ENCODE measurements around the gene SLX4IP. TPM values are rescaled to one million over a fixed set of nuclear protein-coding genes. Genes with fewer than 3 reads are reported as not detected.

The SLX4IP gene
- total and polyA plus RNA-seq, 2 of the 13 experiments (the other 11 are each of a cell fraction or from before 2014, with no cell fraction given), result 3.6 to 7.3 TPM

DNA sequence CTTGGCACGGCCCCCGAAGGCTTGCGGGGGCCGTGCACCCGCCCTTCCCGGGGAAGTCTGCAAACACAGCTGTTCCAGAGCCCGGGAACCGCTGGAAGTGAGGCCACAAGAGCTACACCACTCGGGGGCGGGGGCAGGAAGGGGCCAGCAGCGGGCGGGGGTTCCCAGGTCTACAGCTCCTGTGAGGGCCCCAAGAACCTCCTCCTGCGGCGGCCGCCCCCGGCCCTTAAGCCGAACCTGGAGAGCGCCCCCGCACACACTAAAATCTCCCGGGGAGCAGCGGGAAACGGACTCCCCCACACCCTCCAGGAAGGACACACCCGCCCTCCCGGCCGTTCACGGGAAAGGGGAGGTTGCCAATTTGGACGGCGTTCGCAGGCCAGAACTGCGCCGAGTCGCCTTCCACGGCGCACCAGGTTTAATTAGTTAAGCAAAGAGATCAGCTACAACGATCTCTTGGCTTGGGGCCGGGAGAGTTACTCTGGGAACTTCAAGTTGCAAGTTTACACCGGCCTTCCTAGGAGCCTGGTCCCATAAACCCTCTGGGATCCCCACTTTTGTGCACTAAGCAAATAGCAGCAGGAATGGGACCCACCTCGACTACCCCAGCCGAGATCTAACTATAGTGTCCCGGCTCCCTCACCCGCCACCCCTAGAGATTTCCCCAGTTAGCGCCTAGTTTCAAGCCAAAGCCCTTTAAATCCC lies 237.0 kb downstream of the SLX4IP start (continued):
- TF ChIP-seq TCF7 (IDR thresholded peaks at IDR 0.05; ENCODE audit: low read depth) (no peak), EED (CRISPR knock-in tag; IDR thresholded peaks at IDR 0.05) (no peak), ATF7 (IDR thresholded peaks at IDR 0.05) (no peak), ATF7 (CRISPR knock-in tag; IDR thresholded peaks at IDR 0.05) (no peak), ZNF569 (CRISPR knock-in tag; IDR thresholded peaks at IDR 0.05; ENCODE audit: borderline replicate concordance) (no peak), ZNF850 (CRISPR knock-in tag; conservative IDR thresholded peaks at IDR 0.05) (no peak), ZNF234 (CRISPR knock-in tag; conservative IDR thresholded peaks at IDR 0.05) (peak; percentile 78; the same call in 1 of the 2 replicates), MAFK (conservative IDR thresholded peaks at IDR 0.05 in 1 of 2, IDR thresholded peaks at IDR 0.05 in 1 of 2; ENCODE audit: low read length in 2 of 2) (no peak), ZZZ3 (CRISPR knock-in tag; IDR thresholded peaks at IDR 0.05; ENCODE audit: borderline replicate concordance) (0 out of 2 replicates have a peak, but pooled peaks have one; percentile 23), ZFAT (CRISPR knock-in tag; conservative IDR thresholded peaks at IDR 0.05) (no peak), KLF6 (CRISPR knock-in tag; IDR thresholded peaks at IDR 0.05) (no peak), ZNF431 (CRISPR knock-in tag; IDR thresholded peaks at IDR 0.05; ENCODE audit: borderline replicate concordance, low read depth) (no peak), ZNF207 (IDR thresholded peaks at IDR 0.05; ENCODE audit: borderline replicate concordance) (no peak), FOXC1 (CRISPR knock-in tag; IDR thresholded peaks at IDR 0.05; ENCODE audit: borderline replicate concordance) (no peak), JUND (CRISPR knock-in tag; IDR thresholded peaks at IDR 0.05) (no peak), FOSL2 (CRISPR knock-in tag; IDR thresholded peaks at IDR 0.05) (0 out of 2 replicates have a peak, but pooled peaks have one; percentile 11), KLF12 (CRISPR knock-in tag; IDR thresholded peaks at IDR 0.05; ENCODE audit: borderline replicate concordance) (no peak; the same call in 1 of the 2 replicates), KLF11 (CRISPR knock-in tag; IDR thresholded peaks at IDR 0.05) (no peak), GABPB1 (CRISPR knock-in tag; IDR thresholded peaks at IDR 0.05) (no peak), SIN3B (IDR thresholded peaks at IDR 0.05; ENCODE audit: low read length) (no peak; the same call in 1 of the 2 replicates), SRSF9 (IDR thresholded peaks at IDR 0.05; ENCODE audit: borderline replicate concordance, insufficient read depth, low read depth, low read length, poor library complexity, severe bottlenecking) (no peak)
- TF ChIP-seq, protein P1, sequence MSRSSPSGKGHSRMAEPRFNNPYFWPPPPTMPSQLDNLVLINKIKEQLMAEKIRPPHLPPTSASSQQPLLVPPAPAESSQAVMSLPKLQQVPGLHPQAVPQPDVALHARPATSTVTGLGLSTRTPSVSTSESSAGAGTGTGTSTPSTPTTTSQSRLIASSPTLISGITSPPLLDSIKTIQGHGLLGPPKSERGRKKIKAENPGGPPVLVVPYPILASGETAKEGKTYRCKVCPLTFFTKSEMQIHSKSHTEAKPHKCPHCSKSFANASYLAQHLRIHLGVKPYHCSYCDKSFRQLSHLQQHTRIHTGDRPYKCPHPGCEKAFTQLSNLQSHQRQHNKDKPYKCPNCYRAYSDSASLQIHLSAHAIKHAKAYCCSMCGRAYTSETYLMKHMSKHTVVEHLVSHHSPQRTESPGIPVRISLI (CRISPR knock-in tag; IDR thresholded peaks at IDR 0.05; ENCODE audit: borderline replicate concordance), result no peak
- TF ChIP-seq, protein P2, sequence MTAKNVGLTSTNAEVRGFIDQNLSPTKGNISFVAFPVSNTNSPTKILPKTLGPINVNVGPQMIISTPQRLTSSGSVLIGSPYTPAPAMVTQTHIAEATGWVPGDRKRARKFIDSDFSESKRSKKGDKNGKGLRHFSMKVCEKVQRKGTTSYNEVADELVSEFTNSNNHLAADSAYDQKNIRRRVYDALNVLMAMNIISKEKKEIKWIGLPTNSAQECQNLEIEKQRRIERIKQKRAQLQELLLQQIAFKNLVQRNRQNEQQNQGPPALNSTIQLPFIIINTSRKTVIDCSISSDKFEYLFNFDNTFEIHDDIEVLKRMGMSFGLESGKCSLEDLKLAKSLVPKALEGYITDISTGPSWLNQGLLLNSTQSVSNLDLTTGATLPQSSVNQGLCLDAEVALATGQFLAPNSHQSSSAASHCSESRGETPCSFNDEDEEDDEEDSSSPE (CRISPR knock-in tag; IDR thresholded peaks at IDR 0.05), result peak; percentile 58
- TF ChIP-seq, protein P3, sequence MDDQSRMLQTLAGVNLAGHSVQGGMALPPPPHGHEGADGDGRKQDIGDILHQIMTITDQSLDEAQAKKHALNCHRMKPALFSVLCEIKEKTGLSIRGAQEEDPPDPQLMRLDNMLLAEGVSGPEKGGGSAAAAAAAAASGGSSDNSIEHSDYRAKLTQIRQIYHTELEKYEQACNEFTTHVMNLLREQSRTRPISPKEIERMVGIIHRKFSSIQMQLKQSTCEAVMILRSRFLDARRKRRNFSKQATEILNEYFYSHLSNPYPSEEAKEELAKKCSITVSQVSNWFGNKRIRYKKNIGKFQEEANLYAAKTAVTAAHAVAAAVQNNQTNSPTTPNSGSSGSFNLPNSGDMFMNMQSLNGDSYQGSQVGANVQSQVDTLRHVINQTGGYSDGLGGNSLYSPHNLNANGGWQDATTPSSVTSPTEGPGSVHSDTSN (CRISPR knock-in tag; IDR thresholded peaks at IDR 0.05; ENCODE audit: borderline replicate concordance), result no peak
- TF ChIP-seq, protein P4, sequence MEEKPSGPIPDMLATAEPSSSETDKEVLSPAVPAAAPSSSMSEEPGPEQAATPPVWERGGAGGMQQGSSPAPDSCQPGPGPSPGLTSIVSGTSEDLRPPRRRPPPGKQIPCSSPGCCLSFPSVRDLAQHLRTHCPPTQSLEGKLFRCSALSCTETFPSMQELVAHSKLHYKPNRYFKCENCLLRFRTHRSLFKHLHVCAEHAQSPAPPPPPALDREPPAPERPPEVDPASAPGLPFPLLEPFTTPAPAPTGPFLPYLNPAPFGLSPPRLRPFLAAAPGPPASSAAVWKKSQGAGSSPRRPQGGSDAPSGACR (CRISPR knock-in tag; IDR thresholded peaks at IDR 0.05), result no peak
- TF ChIP-seq, protein P5, sequence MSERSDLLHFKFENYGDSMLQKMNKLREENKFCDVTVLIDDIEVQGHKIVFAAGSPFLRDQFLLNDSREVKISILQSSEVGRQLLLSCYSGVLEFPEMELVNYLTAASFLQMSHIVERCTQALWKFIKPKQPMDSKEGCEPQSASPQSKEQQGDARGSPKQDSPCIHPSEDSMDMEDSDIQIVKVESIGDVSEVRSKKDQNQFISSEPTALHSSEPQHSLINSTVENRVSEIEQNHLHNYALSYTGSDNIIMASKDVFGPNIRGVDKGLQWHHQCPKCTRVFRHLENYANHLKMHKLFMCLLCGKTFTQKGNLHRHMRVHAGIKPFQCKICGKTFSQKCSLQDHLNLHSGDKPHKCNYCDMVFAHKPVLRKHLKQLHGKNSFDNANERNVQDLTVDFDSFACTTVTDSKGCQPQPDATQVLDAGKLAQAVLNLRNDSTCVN (CRISPR knock-in tag; IDR thresholded peaks at IDR 0.05; ENCODE audit: borderline replicate concordance), result no peak
